Kidney (tissue), 14 donors: ENCODE measurements around the gene ANGPTL1. TPM values are rescaled to one million over a fixed set of nuclear protein-coding genes. Genes with fewer than 3 reads are reported as not detected.

ENCODE experiments used
- DNase-seq, 5 donors: peaks; one replicate each; pipeline ENCODE4 v3.0.0-alpha.2; 2013 to 2020
- FAIRE-seq: peaks from 2 replicates; lab custom pipeline; 2012; peaks lifted over from hg19 to GRCh38; lab: Jason Lieb, UNC
- H3K27ac ChIP-seq, 2 donors: one replicate each; pipeline ENCODE4 v1.7.0; 2013; ENCODE audit warnings: low read depth in 2 of 2, low read length in 2 of 2, inconsistent platforms in 1 of 2
- H3K27me3 ChIP-seq: one replicate; pipeline ENCODE4 v1.7.1; 2013; ENCODE audit warnings: low read length, inconsistent platforms; ENCODE audit not compliant: control insufficient read depth, insufficient read depth
- H3K36me3 ChIP-seq, 3 donors: one replicate each; pipeline versions ENCODE4 v1.7.0 to v1.7.1; 2013; ENCODE audit warnings: low read length in 3 of 3, control low read depth in 1 of 3, inconsistent platforms in 1 of 3; ENCODE audit not compliant: insufficient read depth in 3 of 3, control insufficient read depth in 2 of 3
- H3K4me1 ChIP-seq, 3 donors: one replicate each; pipeline versions ENCODE4 v1.7.0 to v1.7.1; 2013; ENCODE audit warnings: low read length in 3 of 3, inconsistent platforms in 1 of 3, low read depth in 1 of 3; ENCODE audit not compliant: control insufficient read depth in 2 of 3, insufficient read depth in 2 of 3
- H3K4me3 ChIP-seq, 3 donors: one replicate each; pipeline versions ENCODE4 v1.7.0 to v1.8.1; 2013; ENCODE audit warnings: low read length in 3 of 3, control low read depth in 1 of 3, inconsistent platforms in 1 of 3
- H3K9ac ChIP-seq, 3 donors: one replicate each; pipeline versions ENCODE4 v1.7.0 to v1.7.1; 2013; ENCODE audit warnings: low read length in 3 of 3, control low read depth in 1 of 3, inconsistent platforms in 1 of 3
- H3K9me3 ChIP-seq, 3 donors: one replicate each; pipeline versions ENCODE4 v1.7.0 to v1.7.1; 2013; ENCODE audit warnings: low read length in 3 of 3, control low read depth in 1 of 3, inconsistent platforms in 1 of 3; ENCODE audit not compliant: control insufficient read depth in 2 of 3, insufficient read depth in 1 of 3
- intact Hi-C: fragments of 100-400 bp; cut with DNase I; formaldehyde crosslinking; loops from one replicate; pipeline ENCODE4 v1.11.1; 2022
- polyA plus RNA-seq: library from polyadenylated mRNA; stranded (reverse); fragments of 350-450 nt; fragmentation: Illumina TruSeq; extraction: RNeasy Lipid Tissue Mini Kit (QIAGEN cat#74804); gene quantifications from one replicate; pipeline ENCODE4 v1.2.3, GENCODE V29; 2014; ENCODE audit warnings: low read depth, low replicate concordance; ENCODE audit not compliant: insufficient read depth
- total RNA-seq: library from RNA; stranded (reverse); fragmentation: NEBNext Ultra II Directional; extraction: Animal tissue kit (Norgen Biotek cat#: 25700); gene quantifications from one replicate; pipeline ENCODE4 v1.2.1, GENCODE V29; 2021
- TF ChIP-seq, protein P1 (sequence below): IDR thresholded peaks from 3 replicates; pipeline ENCODE4 v1.5.1; 2012; ENCODE audit warnings: mild to moderate bottlenecking, moderate library complexity, borderline replicate concordance; ENCODE audit not compliant: insufficient read depth; ENCODE audit errors: extremely low read depth
- donor health status: control.
- donor health status: control.
- donor health status: control.
- donor health status: control.
- donor health status: control.
- donor health status: DM: yes; HTN: yes; CAD: no.
- donor health status: Normal renal cell carcinoma (clear cell type).

ANGPTL1 gene
- total and polyA plus RNA-seq, 2 donors from 2014 or later = 8.2 to 24.5 TPM

DNA sequence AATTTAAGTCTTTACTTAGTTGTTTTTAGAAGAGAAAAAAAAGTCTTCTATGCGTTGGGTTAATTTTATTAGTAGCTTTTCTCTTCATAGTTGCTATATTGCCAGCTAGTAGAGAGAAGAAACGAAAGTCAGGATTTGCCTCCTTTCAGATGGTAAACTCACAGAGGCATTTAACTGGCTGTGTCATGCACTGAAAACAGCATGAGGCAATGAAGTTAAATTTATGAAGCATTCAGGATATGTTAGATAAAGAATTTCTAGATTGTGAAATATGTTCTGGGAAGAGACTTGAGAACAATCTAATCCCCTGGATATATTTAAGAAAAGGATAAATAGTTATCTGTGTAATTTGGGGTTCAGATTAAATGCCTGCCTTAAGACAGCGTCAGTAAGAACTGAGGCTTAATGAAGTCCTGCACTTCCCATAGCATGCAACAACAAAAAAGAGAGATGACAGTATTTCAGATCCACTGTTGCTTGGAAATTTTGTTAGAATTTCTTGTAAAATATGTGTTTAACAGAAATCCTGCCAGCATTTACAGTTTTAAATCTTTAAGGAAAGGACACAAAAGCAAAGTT lies 1.7 kb downstream of the ANGPTL1 start:
- TF ChIP-seq, protein P1, sequence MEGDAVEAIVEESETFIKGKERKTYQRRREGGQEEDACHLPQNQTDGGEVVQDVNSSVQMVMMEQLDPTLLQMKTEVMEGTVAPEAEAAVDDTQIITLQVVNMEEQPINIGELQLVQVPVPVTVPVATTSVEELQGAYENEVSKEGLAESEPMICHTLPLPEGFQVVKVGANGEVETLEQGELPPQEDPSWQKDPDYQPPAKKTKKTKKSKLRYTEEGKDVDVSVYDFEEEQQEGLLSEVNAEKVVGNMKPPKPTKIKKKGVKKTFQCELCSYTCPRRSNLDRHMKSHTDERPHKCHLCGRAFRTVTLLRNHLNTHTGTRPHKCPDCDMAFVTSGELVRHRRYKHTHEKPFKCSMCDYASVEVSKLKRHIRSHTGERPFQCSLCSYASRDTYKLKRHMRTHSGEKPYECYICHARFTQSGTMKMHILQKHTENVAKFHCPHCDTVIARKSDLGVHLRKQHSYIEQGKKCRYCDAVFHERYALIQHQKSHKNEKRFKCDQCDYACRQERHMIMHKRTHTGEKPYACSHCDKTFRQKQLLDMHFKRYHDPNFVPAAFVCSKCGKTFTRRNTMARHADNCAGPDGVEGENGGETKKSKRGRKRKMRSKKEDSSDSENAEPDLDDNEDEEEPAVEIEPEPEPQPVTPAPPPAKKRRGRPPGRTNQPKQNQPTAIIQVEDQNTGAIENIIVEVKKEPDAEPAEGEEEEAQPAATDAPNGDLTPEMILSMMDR = no peak
- H3K4me3 ChIP-seq = peak overlapping the region in 1 of 3 donors; percentile 41
- no peaks in the 10 kb centered on the region for H3K9me3 ChIP-seq
- intact Hi-C loops = no loop called here
- H3K27ac ChIP-seq = no peak overlapping the region
- H3K27me3 ChIP-seq = no peaks in the 10 kb centered on the region
- H3K9ac ChIP-seq = no peak overlapping the region
- H3K36me3 ChIP-seq = peaks cover 0 to 3% (median 0%) of the 10 kb centered on the region in 3 donors
- DNase-seq = peak in 2 of 5 donors; percentile 40 to 48
- no peak for FAIRE-seq
- peaks cover 0 to 22% (median 10%) of the 10 kb centered on the region in 3 donors for H3K4me1 ChIP-seq

DNA sequence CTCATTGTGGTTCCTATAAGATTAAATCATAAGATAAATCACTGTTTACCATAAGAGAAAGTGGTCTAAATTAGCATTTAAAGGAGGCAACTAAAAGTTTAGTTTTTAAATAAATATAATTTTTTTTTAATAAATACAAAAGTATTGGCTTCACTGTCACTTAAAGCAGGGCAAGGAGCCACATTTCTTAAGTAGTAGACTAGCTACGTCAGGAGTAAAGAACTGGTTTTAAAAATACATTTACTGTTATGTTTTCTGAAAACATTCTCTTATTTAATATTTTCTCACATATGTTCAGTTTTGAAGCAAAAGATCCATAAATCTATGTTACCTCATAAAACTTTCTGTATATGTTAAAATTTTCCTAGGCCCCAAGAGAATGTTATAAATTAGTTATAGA lies 2.2 kb downstream of the ANGPTL1 start:
- Histone ChIP-seq H3K4me1 (peaks cover 0 to 22% (median 10%) of the 10 kb centered on the region in 3 donors), H3K9me3 (no peaks in the 10 kb centered on the region), H3K4me3 (peak overlapping the region in 1 of 3 donors; percentile 41), H3K36me3 (peaks cover 0 to 3% (median 0%) of the 10 kb centered on the region in 3 donors), H3K27ac (no peak overlapping the region), H3K9ac (no peak overlapping the region), H3K27me3 (no peaks in the 10 kb centered on the region)
- DNase-seq = peak in 1 of 5 donors; percentile 4
- TF ChIP-seq, protein P1 = no peak
- intact Hi-C loops = no loop called here
- FAIRE-seq = peak; percentile 35

DNA sequence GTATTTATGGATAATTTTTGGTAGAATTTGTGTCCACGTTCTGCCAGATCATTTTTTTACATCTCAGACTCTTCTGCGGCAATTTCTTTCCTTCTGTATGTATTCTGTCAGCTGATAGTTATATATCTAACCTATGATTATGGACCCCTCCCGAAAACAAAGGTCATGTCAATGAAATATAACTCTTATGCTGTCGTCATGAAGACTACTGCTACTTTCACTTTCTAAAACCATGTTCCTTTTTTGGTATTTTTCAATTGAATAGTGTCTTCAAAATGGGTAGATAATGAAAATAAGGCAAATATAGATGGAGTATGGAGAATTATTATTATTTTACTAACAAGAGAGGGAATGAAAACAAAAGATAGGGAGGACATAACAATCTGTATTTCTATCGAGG lies 3.2 kb downstream of the ANGPTL1 start:
- FAIRE-seq = no peak
- Histone ChIP-seq H3K27ac (no peak overlapping the region), H3K9ac (peak overlapping the region in 1 of 3 donors; percentile 22), H3K4me1 (peaks cover 0 to 15% (median 7%) of the 10 kb centered on the region in 3 donors), H3K27me3 (no peaks in the 10 kb centered on the region), H3K9me3 (no peaks in the 10 kb centered on the region), H3K36me3 (peaks cover 0 to 3% (median 0%) of the 10 kb centered on the region in 3 donors), H3K4me3 (peak overlapping the region in 2 of 3 donors; percentile 31 to 51)
- intact Hi-C loops = no loop called here
- TF ChIP-seq, protein P1 = no peak
- DNase-seq = peak in 1 of 5 donors; percentile 1
